H54 (cell line): Measurements from ENCODE around the gene PTPN14.

Experiments used
- DNase-seq: peaks from one replicate; pipeline ENCODE4 v3.0.0; 2011; ENCODE audit warnings: low spot score, mixed read lengths; ENCODE audit not compliant: insufficient read length
- FAIRE-seq: peaks from 3 replicates; lab custom pipeline; 2011; peaks lifted over from hg19 to GRCh38; lab: Jason Lieb, UNC
- POLR2A ChIP-seq: IDR thresholded peaks from 2 replicates; pipeline ENCODE4 v1.6.1; 2011; ENCODE audit warnings: low read depth, mild to moderate bottlenecking, low read length

PTPN14 gene

DNA sequence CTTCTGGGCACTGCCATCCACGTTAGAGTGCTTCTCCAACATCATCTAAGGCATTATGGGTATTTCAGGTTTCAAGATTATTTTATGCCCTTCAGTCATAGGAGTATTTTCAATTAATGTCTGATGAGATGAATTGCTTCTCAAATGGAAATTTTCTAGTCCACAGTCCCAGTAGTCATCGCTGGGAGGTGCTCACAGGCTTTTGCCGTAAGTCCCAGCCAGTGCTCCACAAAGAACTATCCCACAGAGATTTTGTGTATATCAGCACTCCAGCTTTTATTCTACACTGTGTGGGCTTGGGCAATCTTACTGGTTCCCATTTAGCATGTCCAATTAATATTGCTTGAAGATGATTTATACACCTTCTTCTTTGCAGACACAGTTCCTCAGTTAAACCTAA, 209.5 kb downstream of the PTPN14 start:
- no peak for DNase-seq
- no peak for TF ChIP-seq POLR2A
- no peak for FAIRE-seq

DNA sequence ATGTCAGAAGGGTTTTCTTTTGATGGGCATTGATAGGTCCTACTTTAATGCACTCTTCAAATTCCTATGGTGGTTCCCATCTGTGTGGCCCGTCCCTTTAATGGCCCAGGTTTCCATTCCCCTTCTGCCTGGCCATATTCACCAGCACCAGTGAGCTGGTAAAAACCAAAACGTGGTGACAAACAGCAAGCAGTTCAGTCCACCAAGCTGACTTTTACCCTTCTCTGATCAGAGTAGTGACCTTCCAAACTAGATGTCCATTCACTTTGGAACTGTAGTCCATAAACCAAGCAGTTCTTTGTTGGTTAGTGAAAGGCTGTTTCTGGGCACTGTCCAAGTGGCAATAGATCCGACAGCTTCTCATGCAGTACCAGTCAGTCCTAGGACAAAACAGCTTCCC, 209.9 kb downstream of the PTPN14 start:
- TF ChIP-seq POLR2A: no peak
- DNase-seq (no peak), FAIRE-seq (no peak)

DNA sequence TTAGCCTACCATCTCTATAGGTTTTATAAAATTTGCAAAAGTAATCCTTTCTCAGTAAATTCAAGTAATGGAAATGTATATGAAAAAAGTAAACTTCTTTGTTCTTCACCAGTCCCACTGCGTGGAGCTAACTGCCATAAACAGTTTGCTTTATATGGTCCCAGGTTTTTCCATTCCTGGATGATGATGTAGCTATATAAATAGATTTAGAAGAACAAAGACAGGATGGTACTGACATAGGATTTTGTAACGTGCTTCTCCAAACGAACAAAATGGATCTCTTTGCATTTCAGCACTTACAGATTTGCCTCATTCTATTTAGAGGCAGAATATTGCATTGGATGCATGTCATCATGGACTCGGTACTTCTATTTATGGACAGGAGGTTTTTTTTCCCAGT, 213.2 kb downstream of the PTPN14 start:
- no peak for TF ChIP-seq POLR2A
- no peak for FAIRE-seq
- no peak for DNase-seq

DNA sequence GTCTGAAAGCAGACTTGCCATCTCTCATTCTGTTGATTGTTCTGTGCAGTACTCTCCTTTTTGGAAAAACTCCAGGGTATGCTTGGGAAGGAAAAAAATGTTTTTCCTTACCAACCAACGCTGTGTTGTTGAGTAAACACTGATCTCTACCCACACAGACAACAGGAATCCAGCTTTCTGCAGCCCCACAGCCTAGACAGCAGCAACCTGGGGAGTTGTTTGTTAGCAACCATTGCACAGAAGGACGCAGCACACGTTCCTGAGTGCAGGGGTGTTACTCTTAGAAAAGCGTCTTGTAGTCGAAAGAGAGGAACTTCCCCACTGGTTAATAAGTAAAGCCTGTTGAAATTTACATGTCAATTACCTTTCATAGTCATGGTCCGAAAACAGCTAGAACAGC, 213.9 kb downstream of the PTPN14 start:
- DNase-seq (no peak), FAIRE-seq (no peak)
- no peak for TF ChIP-seq POLR2A

DNA sequence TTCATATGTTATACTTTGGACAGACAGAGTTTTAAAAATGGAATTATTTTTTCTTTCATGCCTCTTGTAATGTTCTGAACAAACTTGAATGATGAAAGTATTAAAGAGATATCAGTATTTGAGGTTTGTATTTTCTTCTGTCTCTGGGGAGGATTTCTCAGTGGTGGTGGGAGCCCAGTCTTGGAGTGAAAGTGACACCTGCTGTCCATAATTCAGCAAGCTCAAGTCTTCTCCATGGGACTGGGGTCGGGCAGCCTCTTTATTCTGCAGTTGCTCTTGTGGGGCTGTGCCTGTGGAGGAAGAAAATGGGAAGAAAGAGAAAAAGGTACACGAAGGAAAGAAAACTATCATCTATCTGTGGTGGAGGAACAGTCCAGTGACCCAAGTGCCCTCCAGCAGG, 214.4 kb downstream of the PTPN14 start:
- TF ChIP-seq POLR2A: no peak
- FAIRE-seq: no peak
- no peak for DNase-seq

DNA sequence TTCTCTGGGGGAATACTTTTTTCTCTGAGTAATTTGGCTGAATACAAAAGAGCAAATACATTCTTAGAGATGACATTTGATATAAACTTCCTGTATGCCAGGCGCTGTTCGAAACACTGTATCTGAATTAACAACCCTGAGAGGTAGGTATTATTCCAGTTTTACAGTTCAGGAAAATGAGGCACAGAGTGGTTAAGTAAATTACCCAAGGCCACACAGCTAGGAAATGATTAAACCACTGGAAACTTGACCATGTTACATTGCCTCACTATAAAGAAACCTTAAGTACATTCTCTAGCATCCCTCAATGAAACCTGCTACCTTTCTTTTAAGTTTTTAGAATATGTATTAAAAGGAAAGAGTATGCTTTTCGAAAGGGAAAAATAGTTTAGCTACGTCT, 215.8 kb downstream of the PTPN14 start:
- FAIRE-seq (no peak), DNase-seq (no peak)
- no peak for TF ChIP-seq POLR2A

DNA sequence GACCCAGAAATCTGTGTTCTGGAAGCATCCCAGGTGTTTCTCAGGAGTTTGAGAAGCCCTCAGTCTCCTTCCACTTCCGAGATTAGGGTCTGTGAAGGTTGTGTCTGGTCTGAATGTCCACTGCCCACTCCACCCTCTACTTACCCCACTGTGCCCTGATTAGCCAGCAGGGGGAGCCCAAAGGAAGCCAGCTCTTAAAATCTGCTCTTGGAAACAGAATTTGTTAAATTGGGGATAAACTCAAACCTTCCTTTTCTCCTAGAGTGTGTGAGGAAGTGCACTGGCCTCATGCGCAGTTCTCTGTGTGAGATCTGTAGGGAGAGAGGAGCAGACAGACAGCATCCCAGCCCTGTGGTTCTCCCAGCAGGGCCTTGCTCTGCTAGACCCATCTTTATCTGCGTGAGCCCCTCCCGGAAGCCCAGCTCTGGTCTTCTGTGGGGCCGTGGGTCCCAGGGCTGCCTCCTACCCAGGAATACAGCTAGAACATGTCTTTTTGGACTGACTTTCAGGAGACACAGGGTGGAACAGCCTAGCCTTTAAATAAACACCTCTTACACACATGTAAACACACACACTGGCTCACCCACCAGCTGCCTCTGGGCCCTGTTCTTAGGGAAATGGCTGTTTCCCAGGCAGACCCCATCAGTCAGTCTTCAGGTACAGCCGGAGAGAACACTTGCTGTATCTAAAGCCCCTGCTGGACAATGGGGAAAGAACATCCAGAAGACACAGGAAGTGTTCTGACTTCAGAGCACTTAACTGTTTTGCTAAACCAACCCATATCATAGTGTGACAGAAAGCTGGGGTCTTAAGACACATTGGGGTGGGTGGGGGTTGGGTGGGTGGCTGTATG, 218.2 kb downstream of the PTPN14 start:
- no peak for FAIRE-seq
- peak; percentile 31 for DNase-seq
- no peak for TF ChIP-seq POLR2A

DNA sequence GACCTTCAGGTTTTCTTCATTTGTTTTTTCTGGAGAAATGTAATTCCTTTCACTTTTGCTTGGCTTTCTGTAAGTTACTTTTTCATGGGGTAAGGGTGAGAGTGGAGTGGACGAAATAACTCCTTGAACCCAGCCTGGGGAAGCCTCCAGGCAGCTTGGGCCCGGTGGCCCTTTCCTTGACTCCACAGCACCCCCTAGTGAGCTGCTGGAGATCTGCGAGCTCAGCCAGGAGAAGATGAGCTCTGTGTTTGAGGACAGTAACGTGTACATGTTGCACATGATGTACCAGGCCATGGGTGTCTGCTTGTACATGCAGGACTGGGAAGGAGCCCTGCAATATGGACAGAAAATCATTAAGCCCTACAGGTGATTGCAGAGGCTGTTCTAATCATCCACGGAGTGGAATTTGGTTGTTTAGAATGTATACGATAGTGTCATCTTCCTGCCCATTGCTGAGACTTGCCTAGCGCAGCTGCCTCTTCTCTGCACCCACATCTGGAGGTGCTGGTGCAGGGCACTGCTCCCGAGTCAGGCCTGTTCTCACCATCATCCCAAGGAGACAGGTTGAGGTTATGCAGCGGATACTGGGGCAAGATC, 219.5 kb downstream of the PTPN14 start:
- peak; percentile 55 for DNase-seq
- TF ChIP-seq POLR2A: no peak
- no peak for FAIRE-seq

DNA sequence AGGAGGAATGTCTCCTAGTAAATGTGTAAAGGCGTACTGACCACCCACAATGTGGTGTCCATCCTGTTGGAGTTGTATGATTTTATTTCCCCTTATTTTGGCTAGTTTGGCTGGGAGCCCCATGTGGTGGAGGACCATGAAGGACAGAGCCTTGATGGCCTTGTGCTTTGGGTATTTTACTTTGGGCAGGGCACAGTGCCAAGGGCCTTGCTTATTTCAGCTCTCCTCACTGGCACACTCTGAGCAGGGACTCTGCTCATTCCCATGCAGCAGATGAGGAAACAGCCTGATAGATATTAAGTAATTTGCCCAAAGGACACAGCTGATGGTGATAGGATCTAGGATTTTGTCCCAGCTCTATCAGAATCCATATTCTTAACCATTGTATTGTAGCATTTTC, 220.2 kb downstream of the PTPN14 start:
- no peak for DNase-seq
- no peak for FAIRE-seq
- TF ChIP-seq POLR2A: no peak

DNA sequence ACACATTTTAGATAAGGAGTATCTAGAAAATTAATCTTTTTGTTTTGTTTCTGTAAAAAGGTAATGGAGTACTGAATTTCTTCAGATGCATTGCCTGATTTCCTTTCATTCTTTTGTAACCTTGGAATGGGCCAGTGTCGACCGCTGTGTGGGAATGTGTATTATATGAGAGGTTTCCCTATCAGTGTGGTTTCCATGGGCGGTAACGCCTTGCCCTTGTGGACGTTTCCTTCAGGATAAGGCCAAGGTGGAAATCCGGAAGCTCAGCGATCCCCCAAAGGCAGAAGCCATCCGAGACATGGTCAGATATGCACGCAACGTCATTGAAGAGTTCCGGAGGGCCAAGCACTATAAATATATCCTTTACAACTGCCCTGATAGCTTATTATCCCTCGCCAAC, 220.7 kb downstream of the PTPN14 start:
- DNase-seq (no peak), FAIRE-seq (no peak)
- no peak for TF ChIP-seq POLR2A

DNA sequence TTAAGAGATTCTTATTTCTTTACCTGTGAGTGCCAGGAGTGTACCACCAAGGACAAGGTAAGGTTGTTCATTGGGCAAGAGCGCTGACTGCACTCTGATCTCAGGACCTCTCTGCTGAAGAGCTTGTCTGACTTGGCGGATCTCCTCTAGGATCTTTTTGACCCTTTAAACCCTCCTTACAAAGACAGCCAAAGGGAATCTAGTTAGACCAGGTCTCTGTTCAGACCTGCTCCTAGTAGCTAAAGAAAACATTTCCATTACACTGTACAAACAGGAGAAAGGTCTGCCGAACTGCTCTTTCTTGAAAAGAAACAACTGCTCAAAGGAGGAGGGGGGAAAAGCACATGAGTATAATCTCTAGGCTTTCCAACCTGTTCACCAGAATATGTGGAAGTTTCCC, 221.2 kb downstream of the PTPN14 start:
- FAIRE-seq (no peak), DNase-seq (no peak)
- no peak for TF ChIP-seq POLR2A

DNA sequence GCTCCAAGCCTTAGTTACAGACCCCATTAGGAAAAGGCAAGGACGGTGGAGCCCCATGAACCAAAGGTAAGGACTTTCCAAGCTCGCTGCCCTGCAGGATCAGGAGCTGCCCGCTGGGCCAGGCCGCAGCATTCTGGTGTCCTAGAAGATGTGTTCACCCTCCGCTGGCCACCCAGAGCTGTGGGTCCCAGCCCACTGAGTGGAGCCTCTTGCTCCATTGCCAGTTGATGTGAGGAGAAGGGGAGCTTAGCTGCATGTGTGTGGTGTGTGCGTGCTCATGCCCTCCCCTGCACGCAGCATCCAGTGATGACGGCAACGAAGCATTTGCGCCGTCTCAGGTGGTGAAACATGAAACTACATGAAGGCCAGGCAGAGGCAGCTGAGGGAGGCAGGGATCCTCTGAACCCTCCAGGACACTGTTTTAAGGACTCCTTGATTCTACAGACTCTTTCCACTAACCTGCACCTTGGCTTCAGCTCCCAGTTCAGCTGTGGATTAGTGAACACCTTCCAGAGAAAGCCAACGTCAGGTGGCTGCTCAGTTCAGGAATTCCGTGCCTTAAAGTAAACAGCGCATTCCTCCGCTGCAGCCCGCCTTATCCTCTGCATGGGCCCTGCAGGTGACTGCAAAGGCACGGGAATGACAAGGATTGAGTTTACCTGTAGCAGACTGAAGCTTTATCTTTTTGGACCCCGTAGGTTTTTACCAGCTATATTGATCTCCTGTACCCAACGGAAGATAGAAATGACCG, 221.8 kb downstream of the PTPN14 start:
- DNase-seq: no peak
- no peak for FAIRE-seq
- no peak for TF ChIP-seq POLR2A

DNA sequence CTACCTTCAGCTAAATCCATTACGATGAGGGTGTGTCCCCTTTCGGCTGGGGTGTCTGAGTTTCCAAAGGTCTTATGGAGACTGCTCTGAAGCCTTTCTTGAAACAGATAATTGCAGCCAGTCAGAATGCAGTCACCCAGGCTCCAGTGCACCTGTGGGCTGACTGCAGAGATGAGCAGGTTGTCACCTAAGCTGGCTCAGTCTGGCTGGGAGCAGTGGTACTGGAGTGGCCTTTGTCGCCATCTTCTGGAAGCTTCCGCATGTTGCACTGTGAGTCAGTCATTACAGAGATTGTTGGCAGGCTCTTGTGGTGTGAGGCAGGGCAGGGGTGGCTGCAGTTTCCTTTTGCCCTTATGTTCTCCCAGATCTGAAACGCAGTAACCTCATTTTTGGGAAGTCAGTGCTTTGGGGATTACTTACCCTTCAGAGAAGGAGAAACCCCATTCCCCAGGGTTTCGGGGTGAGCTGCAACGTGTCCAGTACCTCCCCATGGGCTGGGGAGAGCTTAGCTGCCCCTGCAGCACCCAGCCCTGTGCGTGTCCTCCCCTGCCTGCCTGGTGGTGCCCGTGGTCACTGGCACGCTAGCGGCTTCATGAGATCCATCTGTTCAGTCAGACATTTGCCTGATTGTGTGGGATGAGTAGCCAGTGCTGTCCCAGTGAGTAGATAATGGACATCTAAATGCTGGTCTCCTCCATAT, 222.5 kb downstream of the PTPN14 start:
- peak; percentile 68 for DNase-seq
- FAIRE-seq: no peak
- TF ChIP-seq POLR2A: no peak

DNA sequence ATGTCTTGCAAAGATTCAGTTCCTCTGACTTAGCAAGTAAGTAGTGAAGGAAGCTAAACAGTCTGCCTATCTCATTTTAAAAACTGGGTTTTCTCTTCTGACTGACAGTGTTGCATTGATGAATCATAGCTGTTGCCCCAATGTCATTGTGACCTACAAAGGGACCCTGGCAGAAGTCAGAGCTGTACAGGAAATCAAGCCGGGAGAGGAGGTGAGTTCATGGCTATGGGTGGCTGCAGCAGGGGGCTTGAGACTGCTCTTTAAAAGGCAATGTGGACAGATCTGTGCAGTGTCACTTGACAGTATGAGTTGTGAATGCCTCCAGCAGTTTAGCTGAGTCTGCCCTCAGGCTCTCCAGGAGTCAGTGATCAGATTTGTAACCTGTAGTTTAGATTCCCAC, 223.9 kb downstream of the PTPN14 start:
- DNase-seq (no peak), FAIRE-seq (no peak)
- no peak for TF ChIP-seq POLR2A
